ENCODE data around the gene CALML6. TPM values are rescaled to one million over a fixed set of nuclear protein-coding genes. Genes with fewer than 3 reads are reported as not detected.
"Not testable (repeated sequence)": the region's sequence is repeated elsewhere in the genome, so short reads cannot be mapped to it uniquely, and the experiment has no call there.

The CALML6 gene
- polyA plus RNA-seq, 1 donor: 0.65 TPM

DNA sequence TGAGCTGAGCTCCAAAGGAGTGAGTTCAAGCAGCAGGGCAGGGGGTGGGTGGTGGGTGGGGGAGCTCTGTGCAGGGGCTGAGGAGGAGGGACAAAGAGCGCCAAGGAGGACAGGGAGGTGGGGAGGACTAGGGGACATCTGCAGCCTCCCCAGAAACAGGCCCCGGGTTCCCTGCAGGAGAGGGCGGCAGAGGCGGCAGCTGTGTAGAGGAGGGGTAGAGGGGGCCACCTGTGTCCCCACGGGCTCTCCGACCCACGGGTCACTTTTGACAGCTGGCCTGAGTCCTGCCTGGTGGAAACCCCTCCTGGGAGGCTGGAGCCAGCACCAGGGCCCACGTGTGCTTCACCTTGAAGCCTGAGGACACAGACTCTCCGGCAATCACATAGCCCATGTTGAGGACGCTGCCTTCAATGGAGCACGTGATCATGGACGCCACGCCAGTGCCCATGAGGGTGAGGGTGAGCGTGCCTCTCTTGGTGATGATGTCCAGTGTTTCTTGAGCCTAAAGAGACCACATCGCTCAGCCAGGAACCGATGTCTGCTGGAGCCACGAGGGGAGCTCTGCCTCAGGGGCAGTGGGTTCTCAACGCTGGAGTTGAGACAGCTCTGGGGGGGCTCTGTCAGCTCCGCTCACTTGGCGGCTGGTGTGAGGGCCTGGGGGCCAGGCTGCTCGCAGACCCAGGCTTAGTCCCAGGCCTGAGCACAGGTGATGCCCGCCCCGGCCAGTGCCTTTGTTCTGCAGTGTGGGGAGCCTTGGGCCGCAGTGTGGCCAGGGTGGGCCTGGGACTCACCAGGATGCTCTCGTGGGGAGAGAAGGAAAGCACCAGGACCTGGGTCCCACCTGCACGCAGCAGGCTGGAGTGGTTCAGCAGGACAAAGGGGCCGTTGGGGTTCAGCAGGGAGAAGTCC is 10.6 kb downstream of the CALML6 start:
- DNase-seq: no peak

- no peak for DNase-seq
These were observed 11.3 kb downstream of the CALML6 start for GRCh38 chr1:1926346-1926811.

DNA sequence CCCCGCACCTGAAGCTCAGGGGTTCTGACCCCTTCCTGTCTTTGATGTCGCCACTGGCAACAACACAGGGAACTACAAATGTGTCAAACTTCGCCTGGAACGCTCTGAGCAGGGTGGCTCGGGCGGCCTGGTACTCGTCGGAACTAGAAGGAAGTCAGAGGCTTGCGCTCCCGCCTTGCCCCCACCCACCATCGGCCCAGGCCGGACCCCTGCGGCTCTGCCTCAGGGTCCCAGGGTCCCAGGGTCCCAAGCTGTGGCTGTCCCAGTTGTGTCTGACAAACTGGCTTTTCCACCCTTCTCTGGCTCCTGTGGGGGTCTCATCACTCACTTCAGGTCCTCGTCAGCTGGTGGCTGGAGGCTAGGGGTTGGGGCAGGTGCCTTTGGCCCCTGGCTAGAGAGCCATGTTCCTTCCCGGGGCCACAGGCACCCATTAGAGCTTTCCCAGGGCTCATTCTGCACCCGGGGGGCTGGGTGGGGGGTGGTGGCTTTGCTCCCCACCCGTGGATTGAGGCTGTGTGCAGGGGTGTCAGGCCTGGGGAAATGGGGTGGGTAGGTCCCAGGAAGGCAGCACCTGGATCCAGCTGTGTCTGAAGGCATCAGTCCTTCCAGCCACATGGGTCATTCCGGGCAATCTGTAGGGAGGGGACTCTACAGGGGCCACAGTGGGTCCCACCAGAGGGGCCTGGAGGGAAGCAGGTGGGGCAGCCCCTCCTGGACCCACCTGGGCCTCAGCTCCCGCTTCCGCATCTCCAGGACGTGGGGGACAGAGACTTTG is 12.0 kb downstream of the CALML6 start:
- no peak for DNase-seq

DNA sequence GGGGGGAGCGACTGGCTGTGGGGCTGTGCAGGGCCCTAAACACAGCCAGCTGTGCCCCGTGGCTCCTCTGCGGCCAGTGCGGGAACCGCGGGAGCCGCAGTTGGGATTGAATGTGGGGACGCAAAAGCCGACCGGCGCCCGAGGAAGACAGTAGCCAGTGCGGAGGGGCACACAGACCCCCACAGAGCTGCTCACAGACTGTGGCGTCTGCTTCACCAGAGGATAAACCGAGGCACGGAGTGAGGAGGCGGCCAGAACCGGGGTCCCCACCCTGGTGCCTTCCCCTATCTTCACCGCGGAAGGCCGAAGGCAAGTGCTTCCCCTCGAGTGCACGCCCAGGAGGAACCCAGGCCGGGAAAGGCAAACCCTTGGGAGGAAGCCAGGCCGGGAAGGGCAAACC is 12.7 kb downstream of the CALML6 start:
- no peak for DNase-seq

GRCh38 chr1:1928231-1929101 is 13.4 kb downstream of the CALML6 start:
- no peak for DNase-seq

DNA sequence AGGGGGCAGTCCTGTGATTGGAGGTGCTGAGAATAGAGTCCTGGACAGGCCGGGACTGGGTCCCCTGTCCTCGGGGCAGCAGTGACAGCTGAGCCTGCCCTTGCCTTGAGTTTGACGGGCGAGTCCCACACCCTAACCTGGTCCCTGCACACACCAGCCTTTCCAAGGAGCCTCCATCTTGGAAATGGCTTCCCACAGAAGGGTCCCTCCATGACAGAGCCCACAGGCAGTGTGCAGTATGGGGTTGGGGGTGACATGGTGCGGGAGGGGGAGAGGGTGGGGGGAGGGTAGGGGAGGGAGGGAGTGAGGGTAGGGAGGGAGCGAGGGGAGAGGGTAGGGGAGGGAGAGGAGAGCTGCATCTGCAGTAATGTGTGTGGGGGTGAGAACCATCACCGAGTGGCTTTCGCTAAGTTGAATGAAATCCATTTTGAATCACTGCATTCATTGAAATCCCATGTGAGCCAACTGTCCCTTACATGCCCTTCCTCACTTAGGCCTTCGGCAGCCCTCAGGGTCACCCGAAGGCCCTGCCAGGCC is 14.1 kb downstream of the CALML6 start:
- no peak for DNase-seq

DNA sequence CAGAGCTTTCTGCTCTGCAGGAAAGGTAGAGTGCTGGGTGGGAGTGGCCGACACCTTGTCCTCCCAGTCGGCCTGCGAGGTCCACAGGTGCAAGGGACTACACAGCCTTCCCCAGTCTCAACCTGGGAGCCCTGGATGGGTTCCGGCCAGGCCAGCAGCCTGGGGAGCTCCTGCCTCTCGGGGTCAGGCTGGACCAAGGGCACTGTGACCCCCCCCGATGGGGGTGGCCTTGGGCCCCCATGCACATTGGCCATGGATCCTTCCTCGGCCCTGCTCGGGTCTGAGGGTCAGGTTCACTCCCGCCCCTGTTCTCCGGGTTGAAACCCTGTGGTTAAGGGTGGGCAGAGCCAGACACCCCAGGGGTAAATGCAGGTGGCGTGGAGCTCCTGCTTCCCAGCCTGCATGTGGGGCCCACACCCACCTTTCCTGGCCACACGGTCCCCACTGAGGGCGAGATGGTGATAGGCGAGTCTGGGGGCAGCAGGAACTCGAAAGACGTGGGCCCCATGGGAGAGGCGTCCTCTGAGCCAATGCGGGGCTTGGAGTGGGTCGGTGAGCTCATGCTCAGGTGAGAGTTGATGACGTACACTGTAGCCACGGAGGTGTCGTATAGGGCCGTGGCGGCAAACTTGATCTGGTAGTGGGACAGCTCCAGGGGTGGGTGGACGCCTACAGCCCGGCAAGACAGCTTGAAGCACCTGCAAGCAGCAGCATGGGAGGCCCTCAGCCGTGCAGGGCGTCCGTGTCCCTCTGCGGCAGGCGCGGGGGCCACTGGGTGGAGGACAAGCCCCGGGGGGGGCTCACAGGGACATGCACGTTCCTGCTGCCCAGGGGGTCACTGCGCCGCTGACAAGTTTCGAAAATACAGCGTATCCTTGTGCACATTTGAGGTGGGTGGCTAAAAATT is 14.8 kb downstream of the CALML6 start:
- no peak for DNase-seq

GRCh38 chr1:1934848-1935247 is 19.8 kb downstream of the CALML6 start:
- not testable (repeated sequence) for DNase-seq

GRCh38 chr1:1937061-1937460 is 22.0 kb downstream of the CALML6 start:
- no peak for DNase-seq

DNA sequence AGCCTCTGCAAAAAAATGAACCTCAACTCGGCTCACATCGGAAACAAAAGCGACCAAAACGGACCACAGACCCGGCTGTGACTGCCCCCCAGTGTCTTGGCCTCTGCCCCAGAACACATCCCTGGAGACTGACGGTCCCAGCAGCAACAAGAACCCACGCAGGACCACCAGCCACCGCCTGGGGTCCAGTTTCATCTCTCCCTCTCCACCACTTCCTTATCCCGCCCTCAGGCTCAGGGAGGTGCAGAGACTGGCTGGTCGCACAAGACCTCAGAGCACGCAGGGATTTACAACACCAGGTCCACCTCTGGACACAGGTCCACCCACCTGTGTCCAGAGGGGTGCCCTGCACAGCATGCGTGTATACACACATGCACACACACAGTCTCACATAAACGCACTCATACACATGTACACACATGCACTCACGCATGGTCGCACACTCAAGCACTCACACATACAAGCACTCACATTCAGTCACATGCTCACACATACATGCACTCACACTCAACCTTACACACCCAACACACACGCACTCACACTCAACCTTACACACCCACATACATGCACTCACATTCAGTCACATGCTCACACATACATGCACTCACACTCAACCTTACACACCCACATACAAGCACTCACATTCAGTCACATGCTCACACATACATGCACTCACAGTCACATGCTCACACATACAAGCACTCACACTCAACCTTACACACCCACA is 22.7 kb downstream of the CALML6 start:
- no peak for DNase-seq

- DNase-seq: no peak
These were observed 23.2 kb downstream of the CALML6 start for GRCh38 chr1:1938276-1938573.

- DNase-seq: no peak
These were observed 23.7 kb downstream of the CALML6 start for GRCh38 chr1:1938613-1939295.

- DNase-seq: no peak
These were observed 24.4 kb downstream of the CALML6 start for GRCh38 chr1:1939296-1940122.

DNA sequence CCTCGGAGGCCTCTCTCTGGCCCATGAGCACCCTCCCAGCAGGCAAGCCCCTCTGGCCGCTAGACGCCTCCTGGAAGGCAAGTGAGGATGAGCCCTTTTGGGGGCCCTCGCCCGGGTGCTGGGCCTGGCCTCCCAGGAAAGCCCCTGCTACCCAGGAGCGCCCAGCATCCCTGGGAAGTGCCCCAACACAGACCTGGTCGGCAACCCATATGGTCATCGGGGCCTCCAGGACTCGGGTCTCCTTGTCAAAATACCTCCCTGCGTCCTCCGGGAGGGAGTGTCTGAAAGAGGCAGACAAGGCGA is 25.0 kb downstream of the CALML6 start:
- no peak for DNase-seq

DNA sequence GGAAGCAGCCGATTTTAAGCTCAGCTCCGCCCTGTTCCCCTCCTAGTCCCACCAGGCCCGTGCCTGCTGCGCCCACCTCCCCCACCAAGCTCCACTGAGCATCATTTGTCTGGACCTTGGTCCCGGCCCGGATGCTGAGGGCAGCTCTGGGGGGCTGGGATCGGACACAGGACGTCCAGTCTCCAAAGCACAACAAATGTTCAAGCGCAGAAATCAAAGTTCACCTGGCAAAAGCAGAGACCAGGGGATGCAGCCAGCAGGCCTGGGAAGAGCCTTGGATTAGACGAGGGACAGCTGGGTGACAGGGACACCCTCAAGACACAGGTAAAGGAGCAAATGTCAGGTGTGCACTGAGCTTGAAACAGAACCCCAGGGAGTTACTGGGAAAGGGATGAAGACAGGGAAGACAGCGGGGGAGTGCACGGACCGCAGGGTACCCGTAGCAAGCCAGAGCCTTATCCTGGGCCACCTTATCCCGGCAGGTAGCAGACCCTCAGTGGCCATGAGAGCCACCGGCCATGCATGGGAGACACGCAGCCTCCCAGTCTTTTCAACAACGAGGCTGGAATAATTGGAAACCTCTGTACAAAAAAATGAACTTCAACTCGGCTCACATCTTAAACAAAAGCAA is 26.3 kb downstream of the CALML6 start:
- DNase-seq: no peak

DNA sequence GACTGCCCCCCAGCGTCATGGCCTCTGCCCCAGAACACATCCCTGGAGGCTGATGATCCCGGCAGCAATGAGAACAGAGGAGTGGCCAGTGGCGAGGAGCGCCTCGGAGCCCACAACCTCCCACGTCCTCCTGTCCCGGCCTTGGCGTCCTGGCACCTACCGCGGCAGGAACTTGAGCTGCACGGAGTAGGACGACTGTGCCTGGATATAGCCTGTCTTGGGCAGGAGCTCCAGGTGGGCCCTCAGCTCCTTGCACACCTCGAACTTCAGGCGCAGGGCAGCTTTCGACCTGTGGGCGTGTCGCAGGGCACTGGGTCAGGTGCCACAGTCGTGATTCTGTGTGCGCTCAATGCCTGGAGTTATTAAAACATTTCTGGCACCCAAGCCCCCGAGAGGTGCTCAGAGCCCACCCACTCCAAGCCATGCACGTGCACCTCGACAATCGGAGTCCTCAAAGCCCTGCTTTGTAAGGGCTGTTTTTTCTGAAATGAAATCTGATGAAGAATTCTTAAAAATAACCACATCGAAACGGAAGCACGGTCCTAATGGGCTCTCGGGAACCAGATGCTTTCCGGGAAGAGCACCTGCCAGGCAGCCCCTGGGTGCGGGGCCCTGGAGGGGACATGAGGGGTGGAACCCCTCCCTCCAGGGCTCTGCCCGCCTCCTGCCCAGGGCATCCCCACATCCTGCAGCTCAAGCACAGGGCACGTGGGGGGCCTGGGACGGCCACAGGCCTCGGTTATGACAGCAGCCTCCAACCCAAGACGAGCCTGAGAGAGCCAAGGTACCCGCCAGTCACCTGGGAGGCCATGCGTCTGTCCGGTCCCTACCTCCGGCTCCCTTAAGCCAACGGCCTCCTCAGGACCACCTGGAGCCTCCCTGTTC is 27.1 kb downstream of the CALML6 start:
- DNase-seq: no peak
